Stimulated activated CD4-positive, alpha-beta T cell treated with anti-CD3 and anti-CD28 coated beads, TNF-alpha, amount 100 ng/mL, for 24 hours (primary cell): ENCODE measurements around the gene ARFGEF2.
A peak's percentile ranks its signal among the peaks of the same experiment; 100 is the strongest.
"Not testable (repeated sequence)": the region's sequence is repeated elsewhere in the genome, so short reads cannot be mapped to it uniquely, and the experiment has no call there.

Experiments used
- DNase-seq, 3 experiments: peaks; one replicate each; pipeline ENCODE4 v3.0.0-alpha.2; 2020; ENCODE audit warnings: low read depth in 3 of 3

Gene ARFGEF2

DNA sequence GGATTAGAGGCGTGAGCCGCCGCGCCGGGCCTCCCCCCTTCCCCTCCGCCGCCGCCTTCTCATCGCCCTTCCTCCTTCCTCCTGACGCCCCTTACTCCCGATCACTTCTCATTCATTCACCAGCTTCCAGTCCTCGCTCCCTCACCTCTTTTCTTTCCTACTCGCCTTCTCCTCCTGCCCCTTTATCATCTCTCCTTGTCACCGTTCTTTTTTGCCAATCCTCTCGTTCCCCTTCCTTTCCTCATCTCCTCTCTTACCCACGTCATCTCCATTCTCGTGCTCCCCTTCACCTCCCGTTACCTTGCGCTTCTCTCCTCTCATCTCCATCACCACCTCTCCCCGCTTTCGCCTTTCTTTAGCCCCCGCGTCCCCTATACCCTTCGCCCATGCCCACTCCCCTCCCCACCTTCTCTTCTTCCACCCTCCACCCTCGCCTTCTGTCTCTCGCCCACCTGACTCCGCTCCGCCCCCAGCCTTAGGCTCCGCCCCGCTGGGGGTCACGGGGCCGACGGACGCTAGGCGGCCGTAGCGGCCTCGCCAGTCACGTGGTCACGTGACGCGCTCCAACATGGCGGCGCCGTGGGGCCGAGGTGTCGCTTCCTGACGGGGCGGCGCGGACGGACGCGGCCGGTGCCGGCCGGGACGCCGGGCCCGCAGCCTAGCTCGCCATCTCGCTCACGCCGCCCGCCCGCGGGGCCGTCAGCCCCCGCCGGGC is at the start of gene ARFGEF2:
ARFGEF2 (plus strand) TSS at position 544 of the 715 bp plus-strand sequence. CDS start 179 bp downstream, outside the sequence.
- peak; percentile 83 to 93 (median 83) for DNase-seq

DNA sequence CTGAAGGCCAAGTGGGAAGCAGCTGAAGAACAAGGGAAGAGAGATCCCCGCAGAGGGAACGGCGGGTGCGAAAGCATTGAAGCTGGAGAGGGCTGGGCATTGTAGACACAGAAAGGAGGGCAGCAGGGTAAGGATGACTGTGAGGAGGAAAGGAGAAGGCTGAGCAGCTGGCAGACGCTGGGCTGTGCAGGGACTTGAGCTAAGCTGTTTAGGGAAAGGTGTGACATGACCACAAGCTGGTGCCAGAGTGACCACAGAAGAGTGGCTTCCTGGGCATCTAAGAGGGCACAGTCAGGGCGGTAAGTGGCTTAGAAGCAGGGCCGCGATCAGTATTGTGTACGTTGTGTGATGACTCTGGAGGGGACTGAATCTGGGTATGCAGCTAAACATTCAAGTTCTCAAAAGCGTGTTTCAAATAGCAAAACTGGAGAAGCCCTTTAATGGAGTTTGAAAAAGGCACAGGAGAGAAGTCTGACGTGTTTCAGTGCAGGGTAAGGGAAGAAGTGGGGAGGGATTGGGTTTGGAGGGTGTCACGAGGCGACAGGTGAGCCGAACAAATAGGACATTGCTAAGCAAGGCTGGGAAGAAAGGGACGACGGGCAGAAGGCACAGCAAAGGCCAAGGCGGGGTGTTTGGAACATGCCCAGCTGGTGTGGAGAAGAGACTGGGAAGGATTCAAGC is 46.1 kb upstream of the ARFGEF2 start:
- no peak for DNase-seq

DNA sequence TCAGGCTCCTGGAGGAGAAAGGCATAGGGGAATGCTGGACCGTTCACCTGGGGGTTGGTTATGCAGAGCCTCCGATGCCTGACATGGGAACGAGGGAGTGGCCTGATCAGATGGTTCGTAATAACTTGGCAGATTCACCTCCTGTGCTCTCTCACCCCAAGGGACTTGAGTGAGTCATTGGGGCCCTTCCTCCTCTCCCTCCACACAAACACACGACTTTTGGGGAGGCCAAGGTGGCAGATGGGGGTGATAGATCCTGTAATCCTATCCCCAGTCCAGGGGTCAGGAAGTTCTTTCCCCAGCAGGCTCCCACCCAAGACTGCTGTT is 45.6 kb upstream of the ARFGEF2 start:
- DNase-seq: no peak

DNA sequence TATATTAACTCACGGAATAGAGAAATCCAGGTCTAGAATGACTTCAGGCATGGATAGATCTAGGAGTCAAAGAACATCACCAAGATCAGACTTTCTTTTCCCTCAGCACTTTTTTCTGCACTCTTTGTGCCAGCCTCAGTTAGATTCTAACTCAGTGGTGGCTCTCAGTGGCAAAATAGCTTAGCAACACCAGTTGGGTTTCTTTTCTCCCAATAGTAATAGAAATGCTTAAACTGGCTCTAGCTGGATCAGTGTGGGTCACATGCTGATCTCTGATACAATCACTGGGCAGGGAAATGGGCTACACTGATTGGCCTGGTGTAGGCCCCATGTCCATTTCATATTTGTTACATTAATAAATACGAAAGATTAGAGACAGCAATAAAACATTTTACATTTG is 44.2 kb upstream of the ARFGEF2 start:
- no peak for DNase-seq

DNA sequence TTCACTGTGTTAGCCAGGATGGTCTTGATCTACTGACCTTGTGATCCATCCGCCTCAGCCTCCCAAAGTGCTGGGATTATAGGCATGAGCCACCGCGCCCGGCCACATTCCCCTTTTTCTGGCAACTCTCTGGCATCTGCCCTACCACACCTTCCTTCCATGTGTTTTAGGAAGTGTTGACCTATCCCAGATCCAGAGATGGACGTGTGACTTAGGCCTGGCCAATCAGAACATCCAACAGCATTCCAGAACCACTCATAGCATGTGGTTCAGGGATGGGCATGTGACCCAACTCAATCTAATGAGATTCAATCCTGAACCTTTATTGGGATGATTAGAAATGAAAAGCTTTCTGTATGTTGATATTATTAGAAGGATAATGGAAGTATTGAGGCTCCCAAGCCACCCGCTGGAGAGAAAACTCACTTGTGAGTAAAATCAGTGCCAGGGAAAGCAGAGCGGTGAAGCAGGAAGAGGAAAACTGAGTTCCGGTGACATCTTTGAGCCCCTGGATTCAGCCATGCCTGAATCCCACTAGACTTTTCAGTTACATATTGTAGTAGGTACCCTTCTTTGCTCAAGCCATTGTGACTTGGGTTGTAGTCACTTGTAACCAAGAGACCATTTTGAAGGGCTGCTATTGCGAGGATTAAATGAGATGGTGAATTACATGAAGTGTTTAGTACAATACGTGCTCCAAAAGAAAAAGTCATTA is 42.8 kb upstream of the ARFGEF2 start:
- DNase-seq: no peak

DNA sequence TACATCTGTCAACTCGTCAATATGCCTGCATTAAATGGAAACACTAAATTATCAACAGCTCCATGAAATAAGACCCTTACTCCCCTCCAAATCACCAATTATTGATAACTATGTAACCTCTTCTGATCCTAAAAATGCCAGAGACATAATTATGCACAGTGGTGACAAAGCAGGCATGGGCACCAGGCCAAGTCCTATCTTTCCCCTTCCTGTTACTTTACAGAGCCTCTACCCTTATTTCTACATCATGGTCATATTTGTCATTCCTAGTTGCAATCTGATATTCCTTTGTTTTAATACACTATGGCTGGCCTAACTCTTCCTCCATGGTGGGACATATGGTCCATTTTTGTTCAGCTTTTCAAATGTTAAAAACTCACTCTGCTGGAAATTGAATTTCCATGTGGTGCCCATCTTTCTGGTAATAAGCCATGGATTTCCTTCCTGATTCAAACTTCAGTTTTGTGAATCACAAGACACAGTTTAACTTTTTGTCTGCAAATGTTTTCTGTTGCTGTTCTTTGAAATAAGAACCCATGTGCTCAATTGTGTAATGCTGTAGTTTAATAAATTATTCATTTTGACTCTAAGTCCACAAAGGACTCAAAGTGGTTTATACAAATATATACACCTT is 41.8 kb upstream of the ARFGEF2 start:
- DNase-seq: no peak

DNA sequence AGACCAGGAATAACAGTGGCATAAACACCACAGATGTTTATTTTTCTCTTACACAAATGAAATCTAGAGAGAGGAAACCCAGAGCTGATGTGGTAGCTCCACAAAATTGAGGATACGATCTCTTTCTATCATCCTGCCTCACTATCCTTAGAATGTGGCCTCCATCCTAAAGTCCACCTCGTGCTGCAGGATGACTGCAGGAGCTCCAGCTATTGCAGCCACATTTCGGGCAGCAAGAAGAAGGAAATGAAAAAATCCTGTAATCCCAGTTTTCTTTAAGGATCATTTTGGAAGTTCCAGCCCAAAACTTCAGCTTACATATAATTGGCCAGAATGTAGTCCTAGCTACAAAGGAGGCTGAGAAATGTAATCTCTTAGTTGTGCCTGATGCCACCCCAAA is 41.2 kb upstream of the ARFGEF2 start:
- no peak for DNase-seq

DNA sequence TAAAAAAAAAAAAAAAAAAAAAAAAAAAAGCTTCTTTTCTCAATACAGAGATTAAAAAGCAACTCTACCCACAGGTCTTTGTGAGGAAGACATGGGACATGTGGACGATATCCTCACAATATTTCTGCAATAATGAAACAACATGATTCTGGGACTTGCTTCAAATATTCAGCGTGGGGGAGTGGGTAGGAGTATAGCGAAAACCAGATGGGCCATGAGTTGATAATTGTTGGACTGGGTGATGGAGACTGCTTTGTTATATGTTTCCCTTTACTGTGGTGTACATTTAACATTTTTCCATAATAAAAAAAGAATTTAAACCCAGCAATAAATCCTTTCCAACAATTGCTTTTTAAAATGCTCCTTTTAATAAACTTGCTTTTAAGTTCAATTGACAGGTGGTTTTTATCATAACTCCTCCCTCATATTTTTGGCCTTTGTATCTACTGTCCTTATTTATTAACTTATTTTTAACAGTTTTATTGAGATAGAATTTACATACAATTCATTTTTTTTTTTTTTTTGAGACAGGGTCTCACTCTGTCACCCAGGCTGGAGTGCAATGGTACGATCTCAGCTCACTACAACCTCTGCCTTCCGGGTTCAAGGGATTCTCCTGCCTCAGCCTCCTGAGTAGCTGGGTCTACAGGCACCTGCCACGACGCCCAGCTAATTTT is 40.4 kb upstream of the ARFGEF2 start:
- DNase-seq: no peak

DNA sequence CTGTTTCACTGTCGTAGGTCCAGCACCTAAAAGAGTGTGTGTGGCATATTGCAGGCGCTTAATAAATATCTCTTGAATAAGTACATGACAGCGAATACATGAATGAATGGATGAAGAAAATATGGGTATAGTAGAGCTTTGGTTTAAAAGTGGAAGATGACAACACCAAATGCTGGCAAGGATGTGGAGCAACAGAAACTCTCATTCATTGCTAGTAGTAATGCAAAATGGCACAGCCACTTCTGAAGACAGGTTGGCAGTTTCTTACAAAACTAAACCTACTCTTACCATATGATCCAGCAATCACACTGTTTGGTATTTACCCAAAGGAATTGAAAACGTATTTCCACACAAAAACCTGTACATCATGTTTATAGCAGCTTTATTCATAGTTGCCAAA is 36.3 kb upstream of the ARFGEF2 start:
- DNase-seq: no peak

DNA sequence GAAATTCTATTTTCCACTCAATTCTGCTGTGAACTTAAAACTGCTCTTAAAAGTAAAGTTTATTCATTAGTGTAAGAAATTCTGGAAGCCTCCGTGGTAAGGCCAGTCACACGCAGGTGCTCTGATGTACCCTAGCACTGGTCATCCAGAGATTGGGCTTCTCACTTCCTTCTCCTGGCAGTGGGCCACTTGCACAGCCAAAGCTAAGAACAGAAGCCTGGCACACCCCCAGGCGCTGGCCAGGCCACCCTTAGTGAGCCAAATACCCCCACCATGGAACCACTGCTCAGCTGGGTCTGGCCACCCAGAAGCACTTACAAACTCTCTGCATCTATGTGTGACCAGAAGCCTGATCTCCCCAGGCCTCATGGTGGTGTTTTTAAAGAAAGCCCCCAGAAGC is 35.3 kb upstream of the ARFGEF2 start:
- no peak for DNase-seq

DNA sequence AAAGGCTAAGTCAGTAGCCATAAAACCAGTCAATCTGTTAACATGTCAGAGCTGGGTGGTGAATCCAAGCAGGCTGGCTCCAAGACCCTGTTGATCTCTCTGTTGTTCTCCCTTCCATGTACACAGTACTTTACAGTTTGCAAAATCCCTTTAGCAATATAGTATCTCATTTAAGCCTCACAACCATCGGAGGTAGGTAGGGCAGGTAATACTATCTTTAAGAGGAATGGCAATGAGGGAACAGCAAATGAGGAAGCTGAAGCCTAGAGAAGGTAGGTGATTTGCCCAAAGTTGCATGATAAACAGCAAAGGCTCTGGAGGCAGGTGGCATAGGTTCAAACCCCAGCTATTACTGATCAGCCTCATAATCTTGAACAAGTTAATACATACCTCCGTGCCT is 34.7 kb upstream of the ARFGEF2 start:
- DNase-seq: no peak

DNA sequence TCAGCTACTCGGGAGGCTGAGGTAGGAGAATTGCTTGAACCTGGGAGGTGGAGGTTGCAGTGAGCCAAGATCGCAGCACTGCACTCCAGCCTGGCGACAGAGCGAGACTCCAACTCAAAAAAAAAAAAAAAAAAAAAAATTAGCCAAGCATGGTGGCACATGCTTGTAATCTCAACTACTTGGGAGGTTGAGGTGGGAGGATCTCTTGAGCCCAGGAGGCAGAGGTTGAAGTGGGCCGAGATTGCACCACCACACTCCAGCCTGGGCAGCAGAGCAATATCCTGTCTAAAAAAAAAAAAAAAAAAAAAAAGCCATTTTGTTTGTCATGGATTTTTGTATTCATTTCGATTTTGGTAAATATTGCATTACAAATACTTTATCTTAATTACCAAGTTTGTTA is 33.0 kb upstream of the ARFGEF2 start:
- not testable (repeated sequence) for DNase-seq

DNA sequence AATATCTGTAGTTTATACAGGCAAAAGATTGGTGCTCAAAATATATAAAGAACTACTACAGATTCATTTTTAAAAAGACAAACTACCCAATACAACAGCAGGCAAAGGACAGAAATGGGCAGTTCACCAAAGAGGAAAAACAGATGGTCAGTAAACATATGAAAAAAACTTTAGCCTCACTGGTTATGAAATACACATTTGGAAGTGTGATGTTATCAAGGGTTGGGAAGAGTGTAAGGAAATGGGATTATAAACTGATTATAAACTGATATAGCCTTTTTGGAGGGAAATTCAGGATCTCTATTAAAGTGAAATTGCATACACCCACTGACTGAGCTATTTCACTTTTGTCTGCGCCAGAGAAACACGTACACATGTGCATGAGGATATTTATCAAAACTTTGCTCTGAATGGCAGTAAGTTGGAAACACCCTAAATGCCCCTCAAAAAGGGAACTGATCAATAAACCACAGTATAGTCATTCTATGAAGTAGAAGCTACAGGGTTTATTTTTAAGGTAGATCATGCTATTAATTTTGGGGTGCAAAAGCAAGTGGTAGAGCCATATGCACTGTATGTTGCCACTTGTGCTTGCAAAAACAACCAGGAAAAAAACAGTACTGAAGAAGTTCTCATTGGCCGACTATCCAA is 32.2 kb upstream of the ARFGEF2 start:
- no peak for DNase-seq

DNA sequence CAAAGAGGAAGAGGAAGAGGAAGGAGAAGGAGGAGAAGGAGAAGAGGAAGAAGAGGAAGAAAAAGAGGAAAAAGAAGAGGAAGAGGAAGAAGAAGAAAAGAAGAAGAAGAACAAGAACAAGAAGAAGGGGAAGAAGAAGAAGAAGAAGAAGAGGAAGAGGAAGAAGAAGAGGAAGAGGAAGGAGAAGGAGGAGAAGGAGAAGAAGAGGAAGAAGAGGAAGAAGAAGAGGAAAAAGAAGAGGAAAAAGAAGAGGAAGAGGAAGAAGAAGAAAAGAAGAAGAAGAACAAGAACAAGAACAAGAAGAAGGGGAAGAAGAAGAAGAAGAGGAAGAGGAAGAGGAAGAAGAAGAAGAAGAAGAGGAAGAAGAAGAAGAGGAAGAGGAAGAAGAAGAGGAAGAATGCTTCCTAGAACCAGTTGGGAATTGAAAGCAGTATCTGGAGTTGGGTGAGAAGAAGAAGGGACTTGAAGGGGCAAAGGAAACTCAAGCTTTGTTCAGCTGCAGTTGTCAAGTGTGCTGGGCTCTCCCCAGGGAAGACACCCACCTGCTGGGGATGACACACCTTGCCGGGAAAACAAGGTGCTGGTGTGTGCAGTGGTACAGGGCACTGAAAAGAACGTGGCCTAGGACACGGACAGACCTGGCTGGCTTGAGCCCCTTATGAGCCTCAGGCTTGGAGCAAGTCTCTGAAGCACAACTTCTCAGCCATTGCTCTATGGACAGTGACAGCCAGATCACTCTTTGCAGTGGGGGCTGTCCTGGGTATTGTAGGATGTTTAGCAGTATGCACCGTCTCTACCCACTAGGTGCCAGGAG is 30.1 kb upstream of the ARFGEF2 start:
- DNase-seq: no peak

DNA sequence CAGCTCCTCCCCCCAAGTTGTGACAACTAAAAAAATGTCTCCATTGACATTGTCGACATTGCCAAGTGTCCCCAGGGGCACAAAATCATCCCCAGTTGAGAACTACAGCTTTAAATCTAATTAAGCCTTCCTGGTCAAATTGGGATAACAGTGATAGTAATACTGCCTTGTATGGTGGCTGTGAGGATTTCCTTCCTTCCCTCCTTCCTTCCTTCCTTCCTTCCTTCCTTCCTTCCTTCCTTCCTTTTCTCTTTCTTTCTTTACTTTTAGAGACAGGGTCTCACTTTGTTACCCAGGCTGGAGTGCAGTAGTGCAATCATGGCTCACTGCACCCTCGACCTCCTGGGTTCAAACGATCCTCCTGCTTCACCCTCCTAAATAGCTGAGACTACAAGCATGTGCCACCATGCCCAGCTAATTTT is 29.5 kb upstream of the ARFGEF2 start:
- DNase-seq: no peak

DNA sequence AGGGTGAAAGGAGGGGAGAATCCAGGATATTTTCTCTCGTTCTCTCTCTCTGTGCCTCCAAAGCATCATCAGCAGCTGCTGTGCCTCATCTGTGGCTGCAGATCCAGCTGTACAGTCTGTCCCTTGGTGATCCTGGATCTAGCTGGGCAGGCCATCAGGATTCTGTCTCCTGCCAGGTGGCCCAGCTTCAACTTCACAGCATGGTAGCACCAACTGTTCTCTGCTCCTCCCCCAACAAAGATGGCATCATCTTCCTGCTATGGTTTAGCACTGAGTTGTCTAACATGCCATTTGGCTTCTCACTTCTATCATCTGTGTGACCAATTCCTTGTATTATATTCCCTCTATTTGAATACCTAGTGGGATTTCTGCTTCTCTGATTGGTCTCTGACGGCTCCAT is 28.6 kb upstream of the ARFGEF2 start:
- DNase-seq: no peak

DNA sequence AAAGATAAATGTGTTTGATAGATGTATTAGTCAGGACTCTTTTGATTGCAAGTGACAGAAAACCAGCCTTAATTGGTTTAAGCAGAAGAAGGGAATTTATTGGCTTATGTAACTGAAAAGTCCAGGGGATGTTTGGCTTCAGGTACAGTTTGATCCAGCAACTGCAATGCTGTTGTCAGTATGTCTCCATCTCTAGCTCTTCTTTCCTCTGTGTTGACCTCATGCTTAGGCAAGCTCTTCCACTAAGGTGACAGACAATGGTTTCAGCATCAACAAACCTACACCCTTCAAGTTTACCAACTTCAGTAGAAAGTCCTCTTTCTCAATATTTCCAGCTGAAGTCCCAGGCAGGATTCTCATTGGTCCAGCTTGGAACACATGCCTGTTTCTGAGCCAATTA is 28.1 kb upstream of the ARFGEF2 start:
- DNase-seq: no peak

DNA sequence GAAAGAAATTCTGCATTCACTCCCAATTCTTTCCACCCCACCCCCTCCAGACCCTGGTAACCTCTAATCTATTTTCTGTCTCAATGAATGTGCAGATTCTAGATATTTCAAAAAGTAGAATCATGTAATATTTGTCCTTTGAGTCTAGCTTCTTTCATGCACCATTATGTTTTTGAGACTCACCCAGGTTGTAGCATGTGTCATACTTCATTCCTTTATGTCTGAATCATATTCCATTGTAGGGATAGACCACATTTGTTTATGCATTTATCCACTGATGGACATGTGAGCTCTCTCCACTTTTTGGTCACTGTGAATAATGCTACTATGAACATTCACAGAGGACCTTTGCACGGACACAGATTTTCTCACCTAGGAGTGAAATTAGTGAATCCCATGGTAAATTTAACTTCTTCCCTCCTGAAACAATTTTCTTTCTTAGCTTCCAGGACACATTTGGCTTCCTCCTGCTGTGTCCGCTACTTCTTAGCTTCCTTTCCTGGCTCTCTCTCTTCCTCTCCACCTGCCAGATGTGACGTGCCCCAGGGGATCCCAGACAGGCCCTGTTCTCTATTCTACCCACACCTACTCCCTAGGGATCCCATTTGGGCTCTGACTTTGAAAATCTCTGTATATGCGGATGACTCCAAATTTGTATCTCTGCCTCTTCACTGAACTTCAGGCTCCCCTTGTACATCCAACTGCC is 24.1 kb upstream of the ARFGEF2 start:
- no peak for DNase-seq

DNA sequence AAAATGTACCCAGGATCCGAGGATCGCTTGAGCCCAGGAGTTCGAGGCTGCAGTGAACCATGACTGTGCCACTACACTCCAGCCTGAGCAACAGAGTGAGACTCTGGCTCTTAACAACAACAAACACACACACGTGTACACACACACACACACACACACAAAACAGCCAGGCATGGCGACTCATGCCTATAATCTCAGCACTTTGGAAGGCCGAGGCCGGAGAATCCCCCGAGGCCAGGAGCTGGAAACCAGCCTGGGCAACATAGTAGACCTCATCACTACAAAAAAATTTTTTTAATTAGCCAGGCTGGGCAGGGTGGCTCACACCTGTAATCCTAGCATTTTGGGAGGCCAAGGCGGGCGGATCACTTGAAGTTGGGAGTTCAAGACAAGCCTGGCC is 23.3 kb upstream of the ARFGEF2 start:
- no peak for DNase-seq
